HepG2 (cell line): ENCODE data around the gene CDK2. TPM values are rescaled to one million over a fixed set of nuclear protein-coding genes. Genes with fewer than 3 reads are reported as not detected.

ENCODE experiments used
- ARID3A ChIP-seq: IDR thresholded peaks from 2 replicates; pipeline ENCODE4 v1.6.1; 2012; ENCODE audit warnings: low read depth, low read length, improper control_type of control experiment
- ARID4A ChIP-seq: sonication (generic); formaldehyde crosslinking; IDR thresholded peaks from 2 replicates; pipeline ENCODE4 v1.5.0; 2020; ENCODE audit warnings: mild to moderate bottlenecking, missing genetic modification reagents, borderline replicate concordance
- ATAD3A ChIP-seq: sonication (generic); formaldehyde crosslinking; IDR thresholded peaks from 2 replicates; pipeline ENCODE4 v1.4.0; 2020; ENCODE audit warnings: missing genetic modification reagents
- CTCF ChIP-seq: sonication (generic); formaldehyde crosslinking; IDR thresholded peaks from 2 replicates; pipeline ENCODE4 v1.5.0; 2020; ENCODE audit warnings: mild to moderate bottlenecking, missing genetic modification reagents, moderate library complexity
- GABPB1 ChIP-seq: IDR thresholded peaks from 2 replicates; pipeline ENCODE4 v1.6.1; 2016; ENCODE audit warnings: mild to moderate bottlenecking, missing genetic modification reagents, moderate library complexity, missing compliant biosample characterization
- GATAD2A ChIP-seq: IDR thresholded peaks from 2 replicates; pipeline ENCODE4 v1.6.1; 2016
- JUN ChIP-seq: sonication (generic); formaldehyde crosslinking; IDR thresholded peaks from 2 replicates; pipeline ENCODE4 v1.4.0; 2020; ENCODE audit warnings: mild to moderate bottlenecking, missing genetic modification reagents
- KDM2A ChIP-seq: sonication (generic); formaldehyde crosslinking; IDR thresholded peaks from 2 replicates; pipeline ENCODE4 v1.4.0; 2020; ENCODE audit warnings: low read depth, missing genetic modification reagents, borderline replicate concordance
- KDM5B ChIP-seq: sonication (generic); formaldehyde crosslinking; IDR thresholded peaks from 2 replicates; pipeline ENCODE4 v1.4.0; 2020; ENCODE audit warnings: missing genetic modification reagents, mild to moderate bottlenecking, borderline replicate concordance
- LCORL ChIP-seq, 2 experiments: fragments of 450-650 bp in 1 of 2; sonication (generic) in 1 of 2; formaldehyde crosslinking in 1 of 2; IDR thresholded peaks; 2 replicates each; pipeline versions ENCODE4 v1.5.0 to v1.6.1; 2017 to 2020; ENCODE audit warnings: antibody characterized with exemption in 1 of 2, missing genetic modification reagents in 1 of 2
- MAZ ChIP-seq, 2 experiments: sonication (generic) in 1 of 2; formaldehyde crosslinking in 1 of 2; IDR thresholded peaks; 2 replicates each; pipeline versions ENCODE4 v1.5.0 to v1.6.1; 2012 to 2020; ENCODE audit warnings: low read depth in 2 of 2, mild to moderate bottlenecking in 2 of 2, borderline replicate concordance in 1 of 2, improper control_type of control experiment in 1 of 2, low read length in 1 of 2, missing genetic modification reagents in 1 of 2, moderate library complexity in 1 of 2
- SRF ChIP-seq: IDR thresholded peaks from 2 replicates; pipeline ENCODE4 v1.6.1; 2011; ENCODE audit warnings: mild to moderate bottlenecking, low read depth, low read length, moderate library complexity
- ZNF18 ChIP-seq: sonication (generic); formaldehyde crosslinking; IDR thresholded peaks from 2 replicates; pipeline ENCODE4 v1.8.0; 2022; ENCODE audit warnings: mild to moderate bottlenecking, missing genetic modification reagents; ENCODE audit not compliant: insufficient replicate concordance
- ZNF574 ChIP-seq: sonication (generic); formaldehyde crosslinking; IDR thresholded peaks from 2 replicates; pipeline ENCODE4 v1.4.0; 2020; ENCODE audit warnings: missing genetic modification reagents
- ZNF878 ChIP-seq: sonication (generic); formaldehyde crosslinking; IDR thresholded peaks from 2 replicates; pipeline ENCODE4 v1.8.1; 2023; ENCODE audit warnings: mild to moderate bottlenecking, missing genetic modification reagents, moderate library complexity
- polyA plus RNA-seq, 8 experiments: library from polyadenylated mRNA; depleted of rRNA in 3 of 8; stranded (reverse) in 7 of 8; unstranded in 1 of 8; fragments of >200 nt; fragmentation: Illumina TruSeq in 4 of 8; extraction: Trizol in 4 of 8; gene quantifications; 2 replicates each; pipeline versions ENCODE4 v1.2.1 to v1.2.3, GENCODE V29; 2011 to 2016; ENCODE audit warnings: low read depth in 4 of 8, missing spikeins in 1 of 8, mixed read lengths in 1 of 8; ENCODE audit not compliant: insufficient read depth in 1 of 8
- total RNA-seq, 5 experiments: library from RNA; depleted of rRNA; stranded (reverse); fragments of >200 nt; fragmentation: Illumina TruSeq; extraction: Trizol; gene quantifications; 2 replicates each; pipeline ENCODE4 v1.2.3, GENCODE V29; 2016; ENCODE audit warnings: low read depth in 1 of 5

CDK2 gene
- total and polyA plus RNA-seq, 2 of the 13 experiments (the other 11 are each of a cell fraction or from before 2014, with no cell fraction given): 47.5 to 52.6 TPM

GRCh38 chr12:55940065-55940732 lies 26.4 kb upstream of the CDK2 start (continued):
- peak; percentile 48; the same call in 1 of the 2 replicates for TF ChIP-seq ZNF574
- TF ChIP-seq KDM5B: peak; percentile 67
- TF ChIP-seq ARID4A (CRISPR knock-in tag): peak; percentile 63
- TF ChIP-seq MAZ (IDR thresholded peaks at IDR 0.05; ENCODE audit: borderline replicate concordance, low read depth, low read length): no peak
- 0 out of 2 replicates have a peak, but pooled peaks have one; percentile 20 for TF ChIP-seq MAZ (CRISPR knock-in tag; IDR thresholded peaks at IDR 0.05; ENCODE audit: low read depth)
- TF ChIP-seq GATAD2A (CRISPR knock-in tag): 0 out of 2 replicates have a peak, but pooled peaks have one; percentile 33
- TF ChIP-seq LCORL (IDR thresholded peaks at IDR 0.05): no peak
- 0 out of 2 replicates have a peak, but pooled peaks have one; percentile 25 for TF ChIP-seq LCORL (CRISPR knock-in tag; IDR thresholded peaks at IDR 0.05)
- peak; percentile 49 for TF ChIP-seq GABPB1 (CRISPR knock-in tag)
- 0 out of 2 replicates have a peak, but pooled peaks have one; percentile 57 for TF ChIP-seq JUN (CRISPR knock-in tag)
- no peak for TF ChIP-seq ZNF18 (CRISPR knock-in tag)
- no peak for TF ChIP-seq ZNF878 (CRISPR knock-in tag)
- peak; percentile 98 for TF ChIP-seq CTCF
- TF ChIP-seq ATAD3A (CRISPR knock-in tag): no peak
- no peak for TF ChIP-seq ARID3A
- no peak for TF ChIP-seq SRF
- TF ChIP-seq KDM2A: peak; percentile 82
